ENCODE measurements around the gene ARL2BP. TPM values are rescaled to one million over a fixed set of nuclear protein-coding genes. Genes with fewer than 3 reads are reported as not detected.
"Not testable (repeated sequence)": the region's sequence is repeated elsewhere in the genome, so short reads cannot be mapped to it uniquely, and the experiment has no call there.

The ARL2BP gene
- total RNA-seq, 2 donors from 2014 or later, result 56.4 to 80.4 TPM

DNA sequence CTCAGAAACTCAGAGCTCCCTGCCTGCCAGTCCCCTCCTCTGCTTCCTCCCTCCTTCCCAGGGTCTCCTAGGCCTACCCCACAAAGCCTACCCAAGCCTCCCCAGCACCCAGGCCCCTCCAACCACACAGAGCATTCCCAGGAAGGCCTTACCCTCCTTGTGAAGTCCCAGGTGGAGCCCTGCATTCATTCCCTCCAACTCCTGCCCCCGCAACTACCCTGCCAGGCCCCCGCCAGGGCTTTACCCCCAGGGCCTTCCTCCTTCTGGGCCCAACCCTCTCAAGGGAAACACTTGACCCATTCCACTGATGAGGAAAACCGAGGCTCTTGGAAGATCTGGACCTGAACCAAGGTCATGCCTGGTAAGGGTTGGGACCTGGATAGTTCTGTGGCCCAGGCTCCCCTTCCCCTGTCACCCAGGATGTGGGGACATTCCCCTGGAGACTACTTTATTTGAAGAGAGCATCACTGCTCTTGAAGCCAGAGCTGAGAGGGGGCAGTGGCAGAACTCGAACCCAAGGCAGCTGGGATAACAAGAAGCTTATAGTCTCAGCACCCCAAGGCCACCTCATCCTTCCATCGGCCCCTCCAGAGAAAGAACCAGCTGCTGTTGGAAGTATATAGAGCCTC lies 26.9 kb downstream of the ARL2BP start:
- no peaks in the 10 kb centered on the region for H3K9me3 ChIP-seq
- TF ChIP-seq, protein P1, sequence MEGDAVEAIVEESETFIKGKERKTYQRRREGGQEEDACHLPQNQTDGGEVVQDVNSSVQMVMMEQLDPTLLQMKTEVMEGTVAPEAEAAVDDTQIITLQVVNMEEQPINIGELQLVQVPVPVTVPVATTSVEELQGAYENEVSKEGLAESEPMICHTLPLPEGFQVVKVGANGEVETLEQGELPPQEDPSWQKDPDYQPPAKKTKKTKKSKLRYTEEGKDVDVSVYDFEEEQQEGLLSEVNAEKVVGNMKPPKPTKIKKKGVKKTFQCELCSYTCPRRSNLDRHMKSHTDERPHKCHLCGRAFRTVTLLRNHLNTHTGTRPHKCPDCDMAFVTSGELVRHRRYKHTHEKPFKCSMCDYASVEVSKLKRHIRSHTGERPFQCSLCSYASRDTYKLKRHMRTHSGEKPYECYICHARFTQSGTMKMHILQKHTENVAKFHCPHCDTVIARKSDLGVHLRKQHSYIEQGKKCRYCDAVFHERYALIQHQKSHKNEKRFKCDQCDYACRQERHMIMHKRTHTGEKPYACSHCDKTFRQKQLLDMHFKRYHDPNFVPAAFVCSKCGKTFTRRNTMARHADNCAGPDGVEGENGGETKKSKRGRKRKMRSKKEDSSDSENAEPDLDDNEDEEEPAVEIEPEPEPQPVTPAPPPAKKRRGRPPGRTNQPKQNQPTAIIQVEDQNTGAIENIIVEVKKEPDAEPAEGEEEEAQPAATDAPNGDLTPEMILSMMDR (IDR thresholded peaks at IDR 0.05), result no peak
- H3K4me3 ChIP-seq, result no peak overlapping the region
- H3K27ac ChIP-seq, result no peak overlapping the region
- no peak for DNase-seq (ENCODE audit: low spot score)
- H3K36me3 ChIP-seq, result no peaks in the 10 kb centered on the region
- peaks cover 0 to 37% of the 10 kb centered on the region in 2 donors for H3K4me1 ChIP-seq
- no peaks in the 10 kb centered on the region for H3K27me3 ChIP-seq

DNA sequence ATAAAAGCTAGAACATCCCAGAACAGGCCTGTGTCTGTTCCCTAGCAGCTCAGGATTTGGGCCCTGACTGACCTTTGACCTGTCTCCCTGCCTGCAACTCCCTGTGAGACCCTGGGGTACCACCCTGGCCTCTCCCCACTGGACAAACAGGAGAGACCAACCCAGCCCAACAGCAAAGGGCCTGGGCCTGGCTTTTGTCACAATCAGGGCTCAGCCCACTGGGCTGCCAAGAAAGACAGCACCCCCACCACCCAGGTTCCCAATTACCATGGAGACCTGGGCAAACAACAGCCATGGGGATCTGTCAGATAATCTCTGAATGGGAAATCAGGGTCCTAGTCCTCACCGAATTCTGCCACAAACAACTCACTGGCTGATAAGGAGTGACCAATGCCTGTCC lies 28.3 kb downstream of the ARL2BP start:
- DNase-seq (ENCODE audit: low spot score), result no peak
- H3K4me3 ChIP-seq, result no peak overlapping the region
- H3K27ac ChIP-seq, result no peak overlapping the region
- no peaks in the 10 kb centered on the region for H3K9me3 ChIP-seq
- TF ChIP-seq, protein P1 (IDR thresholded peaks at IDR 0.05), result no peak
- H3K36me3 ChIP-seq, result no peaks in the 10 kb centered on the region
- no peaks in the 10 kb centered on the region for H3K27me3 ChIP-seq
- peaks cover 0 to 30% of the 10 kb centered on the region in 2 donors for H3K4me1 ChIP-seq

DNA sequence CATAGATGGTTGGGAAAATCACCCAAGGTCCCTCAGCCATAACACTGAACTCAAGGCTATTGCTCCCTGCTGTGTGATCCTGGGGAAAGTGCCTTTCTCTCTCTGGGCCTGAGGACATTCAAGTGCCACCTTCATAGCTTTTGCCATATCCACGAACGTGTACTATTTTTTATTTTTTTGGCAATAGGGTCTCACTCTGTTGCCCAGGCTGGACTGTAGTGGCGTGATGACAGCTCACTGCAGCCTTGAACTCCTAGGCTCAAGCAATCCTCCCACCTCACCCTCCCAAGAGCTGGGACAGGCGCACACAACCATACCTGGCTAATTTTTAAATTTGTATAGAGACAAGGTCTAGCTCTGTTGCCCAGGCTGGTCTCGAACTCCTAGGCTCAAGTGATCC lies 28.8 kb downstream of the ARL2BP start:
- Histone ChIP-seq H3K27me3 (no peaks in the 10 kb centered on the region), H3K4me1 (peaks cover 0 to 25% of the 10 kb centered on the region in 2 donors), H3K36me3 (no peaks in the 10 kb centered on the region), H3K27ac (no peak overlapping the region), H3K4me3 (no peak overlapping the region), H3K9me3 (no peaks in the 10 kb centered on the region)
- DNase-seq (ENCODE audit: low spot score), result no peak
- TF ChIP-seq, protein P1 (IDR thresholded peaks at IDR 0.05), result no peak

DNA sequence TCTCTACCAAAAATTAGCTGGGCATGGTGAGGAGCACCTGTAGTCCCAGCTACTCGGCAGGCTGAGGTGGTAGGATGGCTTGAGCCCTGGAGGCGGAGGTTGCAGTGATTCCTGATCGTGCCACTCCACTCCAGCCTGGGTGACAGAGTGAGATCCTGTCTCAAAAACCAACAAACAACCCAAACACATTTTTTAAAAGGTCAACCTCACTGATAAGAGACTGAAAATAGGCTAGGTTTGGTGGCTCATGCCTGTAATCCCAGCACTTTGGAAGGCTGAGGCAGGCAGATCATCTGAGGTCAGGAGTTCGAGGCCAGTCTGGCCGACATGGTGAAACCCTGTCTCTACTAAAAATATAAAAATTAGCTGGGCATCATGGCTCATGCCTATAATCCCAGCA lies 30.9 kb downstream of the ARL2BP start:
- DNase-seq (ENCODE audit: low spot score); H3K27ac ChIP-seq: not testable (repeated sequence)

DNA sequence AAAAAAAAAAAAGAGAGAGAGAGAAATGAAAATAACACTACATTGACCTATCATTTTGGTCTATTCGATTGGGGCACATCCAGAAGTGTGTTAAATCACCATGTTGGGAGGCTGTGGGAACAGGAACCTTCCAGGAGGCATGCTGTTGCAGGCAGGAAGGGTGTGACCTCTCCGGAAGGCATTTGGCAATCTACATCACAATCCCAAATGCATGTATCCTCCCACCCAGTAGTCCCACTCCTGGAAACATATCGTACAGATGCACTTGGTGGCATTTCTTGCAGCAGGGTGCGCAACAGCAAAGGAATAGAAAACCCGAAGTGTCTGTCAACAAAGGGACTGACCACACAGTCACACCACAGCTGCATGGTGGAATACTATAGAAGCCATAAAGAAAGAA lies 31.5 kb downstream of the ARL2BP start:
- Histone ChIP-seq H3K27ac (no peak overlapping the region), H3K4me1 (peaks cover 0 to 13% of the 10 kb centered on the region in 2 donors), H3K27me3 (no peaks in the 10 kb centered on the region), H3K9me3 (no peaks in the 10 kb centered on the region), H3K36me3 (no peaks in the 10 kb centered on the region), H3K4me3 (no peak overlapping the region)
- TF ChIP-seq, protein P1 (IDR thresholded peaks at IDR 0.05), result no peak
- DNase-seq (ENCODE audit: low spot score), result no peak

More for the DNA sequence above, 30.9 kb downstream of the ARL2BP start:
- H3K4me3 ChIP-seq, H3K9me3 ChIP-seq, H3K27me3 ChIP-seq, H3K36me3 ChIP-seq: not testable (repeated sequence)
- H3K4me1 ChIP-seq, result peaks cover 0 to 13% of the 10 kb centered on the region in 2 donors

DNA sequence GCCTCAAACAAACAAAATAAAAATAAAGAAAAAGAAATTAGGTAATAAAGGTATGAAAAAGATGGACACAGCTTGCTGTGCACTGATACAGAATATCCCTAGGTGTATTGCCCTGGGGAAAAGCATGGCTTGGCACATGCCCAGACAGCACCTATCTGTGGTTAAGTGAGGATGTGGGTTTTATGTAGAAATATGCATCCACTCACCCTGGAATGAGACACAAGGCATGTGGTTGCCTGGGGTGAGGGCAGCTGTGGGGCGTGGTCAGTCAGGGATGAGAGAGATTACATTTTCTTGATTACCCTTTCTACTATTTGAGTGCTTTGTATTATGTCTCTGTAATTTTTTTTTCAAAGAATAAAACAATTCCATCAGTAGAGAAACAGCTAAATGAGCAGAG lies 32.5 kb downstream of the ARL2BP start:
- Histone ChIP-seq H3K4me3 (no peak overlapping the region), H3K9me3 (no peaks in the 10 kb centered on the region), H3K27me3 (no peaks in the 10 kb centered on the region), H3K36me3 (no peaks in the 10 kb centered on the region), H3K4me1 (peaks cover 0 to 13% of the 10 kb centered on the region in 2 donors), H3K27ac (no peak overlapping the region)
- TF ChIP-seq, protein P1 (IDR thresholded peaks at IDR 0.05), result no peak
- no peak for DNase-seq (ENCODE audit: low spot score)

All from right atrium auricular region (tissue), 2 donors.